Progenitor cell of endocrine pancreas (in vitro differentiated cells): ENCODE data around the gene SLF2. TPM values are rescaled to one million over a fixed set of nuclear protein-coding genes. Genes with fewer than 3 reads are reported as not detected.

Experiments used
- DNase-seq: peaks from one replicate; pipeline ENCODE4 v3.0.0; 2021; ENCODE audit warnings: low spot score; ENCODE audit not compliant: unreplicated experiment
- H3K27ac Mint-ChIP-seq: 2 replicates; pipeline ENCODE4 v1.8.0; 2021; ENCODE audit warnings: mild to moderate bottlenecking, moderate library complexity, mixed read lengths
- H3K27me3 Mint-ChIP-seq: 2 replicates; pipeline ENCODE4 v1.8.0; 2021; ENCODE audit warnings: mixed read lengths
- H3K36me3 Mint-ChIP-seq: 2 replicates; pipeline ENCODE4 v1.8.0; 2022; ENCODE audit warnings: mixed read lengths; ENCODE audit not compliant: insufficient read depth
- H3K4me1 Mint-ChIP-seq: 2 replicates; pipeline ENCODE4 v1.8.0; 2021; ENCODE audit warnings: low read depth, mixed read lengths
- H3K4me3 Mint-ChIP-seq: 2 replicates; pipeline ENCODE4 v1.8.0; 2021; ENCODE audit warnings: low read depth, mild to moderate bottlenecking, moderate library complexity, mixed read lengths
- H3K9me3 Mint-ChIP-seq: 2 replicates; pipeline ENCODE4 v1.8.0; 2021; ENCODE audit warnings: low read depth, mixed read lengths
- CTCF ChIP-seq: fragments of 200-600 bp; sonication (generic); IDR thresholded peaks from one replicate; pipeline ENCODE4 v1.5.0; 2021; ENCODE audit warnings: antibody characterized with exemption, mild to moderate bottlenecking; ENCODE audit not compliant: unreplicated experiment
- total RNA-seq: library from RNA; stranded (reverse); gene quantifications from 2 replicates; pipeline ENCODE4 v1.2.1, GENCODE V29; 2021

The SLF2 gene
- total RNA-seq, 1 donor from 2014 or later = 31.8 TPM

GRCh38 chr10:100927266-100927665, 14.5 kb downstream of the SLF2 start:
- no peak for DNase-seq
- Mint-ChIP-seq H3K27me3 (no peaks in the 10 kb centered on the region), H3K4me3 (no peak overlapping the region), H3K9me3 (no peaks in the 10 kb centered on the region), H3K36me3 (peaks cover 32% of the 10 kb centered on the region), H3K27ac (no peak overlapping the region), H3K4me1 (peaks cover 1% of the 10 kb centered on the region)
- no peak for TF ChIP-seq CTCF

DNA sequence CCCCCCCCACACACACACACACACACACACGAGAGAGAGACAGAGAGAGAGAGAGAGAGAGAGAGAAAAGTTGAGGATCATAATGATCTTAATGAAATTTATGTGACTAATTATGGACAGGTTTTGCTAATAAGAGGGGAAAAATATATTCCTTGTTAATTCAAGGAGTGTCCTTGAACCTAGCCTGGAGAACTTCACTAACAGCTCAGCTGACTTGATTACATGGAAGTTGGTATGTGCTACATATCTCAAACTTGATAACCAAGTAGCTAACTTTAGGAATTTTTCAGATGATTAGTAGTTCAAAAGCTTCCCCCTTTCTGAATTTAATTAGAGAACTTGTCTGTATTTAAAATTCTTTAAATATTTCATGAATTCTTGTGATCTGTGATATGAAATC, 15.3 kb downstream of the SLF2 start:
- TF ChIP-seq CTCF = no peak
- Mint-ChIP-seq H3K27me3 (no peaks in the 10 kb centered on the region), H3K4me1 (peaks cover 1% of the 10 kb centered on the region), H3K9me3 (no peaks in the 10 kb centered on the region), H3K4me3 (no peak overlapping the region), H3K36me3 (peaks cover 33% of the 10 kb centered on the region), H3K27ac (no peak overlapping the region)
- DNase-seq = no peak

DNA sequence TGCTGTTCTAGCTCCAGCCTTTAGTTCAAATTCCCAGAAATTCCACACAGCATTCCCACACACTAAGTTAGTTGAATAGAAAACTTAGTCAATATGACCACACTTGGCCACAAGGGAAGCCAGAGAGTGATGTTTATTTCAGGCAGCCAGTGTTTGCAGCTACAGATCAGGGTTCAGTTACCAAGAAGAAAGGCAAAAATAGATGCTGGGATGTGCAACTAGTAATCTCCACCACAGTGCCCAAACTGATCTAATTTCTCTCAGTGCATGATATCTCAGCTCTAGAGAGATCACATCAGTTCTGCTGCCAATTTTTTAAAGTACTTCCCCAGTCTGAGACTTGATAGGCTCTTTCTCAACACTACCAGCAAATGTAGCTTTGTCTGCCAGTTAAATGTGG, 17.6 kb downstream of the SLF2 start:
- peaks cover 25% of the 10 kb centered on the region for H3K36me3 Mint-ChIP-seq
- H3K27ac Mint-ChIP-seq = no peak overlapping the region
- no peak overlapping the region for H3K4me3 Mint-ChIP-seq
- no peaks in the 10 kb centered on the region for H3K27me3 Mint-ChIP-seq
- DNase-seq = no peak
- H3K9me3 Mint-ChIP-seq = no peaks in the 10 kb centered on the region
- no peak for TF ChIP-seq CTCF
- H3K4me1 Mint-ChIP-seq = peaks cover 1% of the 10 kb centered on the region

GRCh38 chr10:100934084-100934659, 21.4 kb downstream of the SLF2 start:
- no peak for DNase-seq
- peaks cover 24% of the 10 kb centered on the region for H3K36me3 Mint-ChIP-seq
- TF ChIP-seq CTCF = peak; percentile 52
- no peaks in the 10 kb centered on the region for H3K4me1 Mint-ChIP-seq
- H3K9me3 Mint-ChIP-seq = no peaks in the 10 kb centered on the region
- no peak overlapping the region for H3K4me3 Mint-ChIP-seq
- H3K27ac Mint-ChIP-seq = no peak overlapping the region
- H3K27me3 Mint-ChIP-seq = no peaks in the 10 kb centered on the region

DNA sequence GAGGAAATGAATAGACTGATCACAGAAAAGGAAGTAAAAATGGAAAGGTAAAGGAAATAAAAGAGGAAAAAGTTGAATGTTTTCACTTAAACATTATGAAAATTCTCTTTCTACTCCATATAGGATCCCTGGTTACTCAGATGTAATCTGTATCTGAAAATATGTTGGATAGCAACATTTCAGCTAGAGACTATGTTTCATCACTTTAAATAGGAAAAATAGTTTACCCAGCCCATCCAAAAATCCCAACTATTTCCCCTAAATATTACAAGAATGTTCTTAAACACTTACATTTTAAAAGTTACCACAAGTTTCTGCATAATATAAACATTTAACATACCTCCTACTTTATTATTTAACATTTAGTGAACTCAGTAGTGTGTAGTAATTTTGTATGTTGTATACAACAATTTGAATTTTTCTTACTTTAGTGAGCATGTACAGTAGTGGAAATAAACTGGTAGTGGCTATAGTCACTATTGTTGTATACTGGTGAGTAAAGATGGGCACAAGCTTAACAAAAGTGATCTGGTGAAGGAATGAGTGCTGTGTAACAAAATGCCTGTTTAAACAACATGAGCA, 27.1 kb downstream of the SLF2 start:
- no peaks in the 10 kb centered on the region for H3K27me3 Mint-ChIP-seq
- H3K4me3 Mint-ChIP-seq = no peak overlapping the region
- no peaks in the 10 kb centered on the region for H3K9me3 Mint-ChIP-seq
- peaks cover 17% of the 10 kb centered on the region for H3K36me3 Mint-ChIP-seq
- no peak for DNase-seq
- no peak overlapping the region for H3K27ac Mint-ChIP-seq
- no peaks in the 10 kb centered on the region for H3K4me1 Mint-ChIP-seq
- TF ChIP-seq CTCF = no peak
